Adrenal gland (tissue), 12 donors: ENCODE results near the gene RASGRF2. TPM values are rescaled to one million over a fixed set of nuclear protein-coding genes. Genes with fewer than 3 reads are reported as not detected.
A peak's percentile ranks its signal among the peaks of the same experiment; 100 is the strongest.

Source experiments
- DNase-seq, 7 donors: peaks; one replicate each; pipeline ENCODE4 v3.0.0-alpha.2; 2019 to 2020
- H3K27ac ChIP-seq, 5 donors: fragments of 200-600 bp; sonication (generic) in 4 of 5; 1 replicate in 3 of 5; 2 replicates in 2 of 5; pipeline versions ENCODE4 v1.5.1 to v1.8.0; 2016 to 2020; ENCODE audit warnings: mild to moderate bottlenecking in 1 of 5
- H3K27me3 ChIP-seq: fragments of 200-600 bp; 2 replicates; pipeline ENCODE4 v1.8.0; 2021
- H3K36me3 ChIP-seq, 2 donors: fragments of 200-600 bp; replicated peaks in 1 of 2; 1 replicate in 1 of 2; 2 replicates in 1 of 2; pipeline versions ENCODE4 v1.5.1 to v1.8.0; 2018 to 2022
- H3K4me1 ChIP-seq, 2 donors: fragments of 200-600 bp; replicated peaks in 1 of 2; 1 replicate in 1 of 2; 2 replicates in 1 of 2; pipeline versions ENCODE4 v1.5.1 to v1.8.0; 2018 to 2021
- H3K4me3 ChIP-seq, 4 donors: fragments of 200-600 bp; sonication (generic) in 3 of 4; one replicate each; pipeline ENCODE4 v1.5.1; 2016 to 2018
- H3K9me3 ChIP-seq, 3 donors: fragments of 200-600 bp; sonication (generic) in 1 of 3; replicated peaks in 1 of 3; 1 replicate in 2 of 3; 2 replicates in 1 of 3; pipeline versions ENCODE4 v1.5.1 to v1.8.0; 2016 to 2021
- POLR2A ChIP-seq, 2 donors: fragments of 450-650 bp; IDR thresholded peaks; one replicate each; pipeline ENCODE4 v1.6.1; 2017; ENCODE audit warnings: antibody characterized with exemption in 2 of 2, mild to moderate bottlenecking in 2 of 2, moderate library complexity in 1 of 2
- WGBS, 4 donors: extraction: QIAGEN DNeasy Blood & Tissue Kit in 2 of 4; methylation state at CpG; one replicate each; pipeline versions ENCODE4 v1.1.5 to v1.1.7; 2013 to 2017; 5-methylcytosine and 5-hydroxymethylcytosine counted together
- intact Hi-C, 2 donors: fragments of 100-400 bp; cut with DNase I; formaldehyde crosslinking; loops; one replicate each; pipeline versions ENCODE4 v1.14.1 to v1.15.0; 2022 to 2023
- polyA plus RNA-seq, 3 donors: library from polyadenylated mRNA; stranded (reverse); fragments of 200-250 nt in 2 of 3; fragments of 350-450 nt in 1 of 3; fragmentation: Illumina TruSeq in 1 of 3; extraction: RNeasy Lipid Tissue Mini Kit (QIAGEN cat#74804) in 1 of 3; gene quantifications; one replicate each; pipeline ENCODE4 v1.2.3, GENCODE V29; 2013 to 2014
- total RNA-seq, 9 donors: library from RNA; depleted of rRNA in 4 of 9; stranded (reverse); fragments of >200 nt in 4 of 9; fragments of 120-200 nt in 1 of 9; fragmentation: NEBNext Ultra II Directional in 1 of 9; extraction: Animal tissue kit (Norgen Biotek cat#: 25700) in 1 of 9; gene quantifications; one replicate each; pipeline versions ENCODE4 v1.1.0 to v1.2.4, GENCODE V29; 2013 to 2023
- TF ChIP-seq, protein P1 (sequence below), 6 experiments: fragments of 450-650 bp in 4 of 6; fragments of 200-600 bp in 2 of 6; sonication (generic) in 1 of 6; IDR thresholded peaks; 1 replicate in 5 of 6; 2 replicates in 1 of 6; pipeline versions ENCODE4 v1.5.1 to v1.8.0; 2016 to 2021; ENCODE audit warnings: antibody characterized with exemption in 6 of 6, mild to moderate bottlenecking in 2 of 6, moderate library complexity in 1 of 6
- donor health status: healthy with polysubstance abuse.
- donor health status: Bipolar disorder and iron deficiency.
- donor health status: DM: yes; HTN: yes; CAD: no.
- donor health status: DM: no; HTN: no; CAD: no.
- donor health status: DM: no; HTN: no; CAD: no.
- donor health status: DM: yes; HTN: yes; CAD: no.

RASGRF2 gene
- total and polyA plus RNA-seq, 12 donors: 0.33 to 5.7 (median 2.4) TPM

DNA sequence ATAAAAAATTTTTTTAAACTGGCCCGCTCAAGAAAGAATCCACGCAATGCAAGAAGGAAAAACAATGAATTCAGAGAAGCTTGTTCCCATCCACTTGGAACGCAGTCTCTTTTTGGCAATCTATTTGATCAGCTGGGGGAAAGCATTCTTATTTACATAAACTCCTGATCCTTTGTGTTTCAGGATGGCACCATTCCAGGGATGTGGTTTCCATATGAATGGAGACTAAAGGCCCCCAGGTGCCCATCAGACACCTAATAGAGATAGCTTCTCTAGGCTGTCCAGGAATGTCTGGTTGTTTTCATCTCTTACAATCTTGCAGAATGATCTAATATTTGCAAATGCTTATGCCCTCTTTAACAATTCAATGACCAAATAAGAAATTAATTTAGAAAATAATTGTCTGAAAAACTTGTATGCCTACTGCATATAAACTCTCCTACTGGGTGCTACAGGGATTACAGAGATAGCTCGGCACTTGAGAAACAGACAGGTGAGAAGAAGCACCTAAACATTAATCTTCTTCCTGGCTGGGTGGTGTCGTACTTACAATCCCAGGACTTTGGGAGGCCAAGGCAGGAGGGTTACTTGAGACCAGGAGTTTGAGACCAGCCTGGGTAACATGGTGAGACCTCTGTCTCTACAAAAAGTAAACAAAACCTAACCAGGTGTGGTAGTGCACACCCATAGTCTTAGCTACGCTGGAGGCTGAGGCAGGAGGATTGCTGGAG, 3.0 kb upstream of the RASGRF2 start:
- WGBS, 4 donors: 58 to 71% (median 68%) methylated on average over 6 of the region's 6 CpGs
- Histone ChIP-seq H3K36me3 (no peaks in the 10 kb centered on the region), H3K4me3 (no peak overlapping the region), H3K27me3 (peaks cover 23% of the 10 kb centered on the region), H3K9me3 (no peaks in the 10 kb centered on the region), H3K27ac (no peak overlapping the region), H3K4me1 (peaks cover 0 to 4% of the 10 kb centered on the region in 2 donors)
- TF ChIP-seq, protein P1, sequence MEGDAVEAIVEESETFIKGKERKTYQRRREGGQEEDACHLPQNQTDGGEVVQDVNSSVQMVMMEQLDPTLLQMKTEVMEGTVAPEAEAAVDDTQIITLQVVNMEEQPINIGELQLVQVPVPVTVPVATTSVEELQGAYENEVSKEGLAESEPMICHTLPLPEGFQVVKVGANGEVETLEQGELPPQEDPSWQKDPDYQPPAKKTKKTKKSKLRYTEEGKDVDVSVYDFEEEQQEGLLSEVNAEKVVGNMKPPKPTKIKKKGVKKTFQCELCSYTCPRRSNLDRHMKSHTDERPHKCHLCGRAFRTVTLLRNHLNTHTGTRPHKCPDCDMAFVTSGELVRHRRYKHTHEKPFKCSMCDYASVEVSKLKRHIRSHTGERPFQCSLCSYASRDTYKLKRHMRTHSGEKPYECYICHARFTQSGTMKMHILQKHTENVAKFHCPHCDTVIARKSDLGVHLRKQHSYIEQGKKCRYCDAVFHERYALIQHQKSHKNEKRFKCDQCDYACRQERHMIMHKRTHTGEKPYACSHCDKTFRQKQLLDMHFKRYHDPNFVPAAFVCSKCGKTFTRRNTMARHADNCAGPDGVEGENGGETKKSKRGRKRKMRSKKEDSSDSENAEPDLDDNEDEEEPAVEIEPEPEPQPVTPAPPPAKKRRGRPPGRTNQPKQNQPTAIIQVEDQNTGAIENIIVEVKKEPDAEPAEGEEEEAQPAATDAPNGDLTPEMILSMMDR (IDR thresholded peaks at IDR 0.05): no peak
- TF ChIP-seq POLR2A (IDR thresholded peaks at IDR 0.05): no peak
- intact Hi-C loops: no loop called here
- no peak for DNase-seq

DNA sequence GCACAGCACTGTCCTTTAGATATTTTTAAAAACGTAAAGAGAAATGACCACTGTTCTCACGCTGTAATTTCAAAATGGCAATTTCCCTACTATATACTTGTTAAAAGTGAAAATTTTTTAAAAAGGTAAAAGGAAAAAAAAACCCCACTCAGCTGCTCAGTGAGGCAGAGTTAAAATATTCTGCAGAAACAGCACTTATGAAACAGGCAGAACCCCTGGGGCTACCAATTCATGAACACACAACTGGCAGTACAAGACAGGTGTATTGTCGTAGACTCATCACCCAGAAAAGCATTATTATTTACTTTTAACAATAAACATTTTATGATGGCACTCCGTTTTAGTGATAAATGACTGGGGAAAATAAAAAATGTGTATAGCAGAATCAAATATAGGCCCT, 1.5 kb upstream of the RASGRF2 start:
- no peak overlapping the region for H3K4me3 ChIP-seq
- no peak for DNase-seq
- 77 to 87% (median 79%) methylated on average over 4 of the region's 4 CpGs for WGBS, 4 donors
- no peak overlapping the region for H3K27ac ChIP-seq
- H3K9me3 ChIP-seq: no peaks in the 10 kb centered on the region
- peaks cover 0 to 4% of the 10 kb centered on the region in 2 donors for H3K4me1 ChIP-seq
- TF ChIP-seq, protein P1 (IDR thresholded peaks at IDR 0.05): no peak
- TF ChIP-seq POLR2A (IDR thresholded peaks at IDR 0.05): no peak
- no peaks in the 10 kb centered on the region for H3K36me3 ChIP-seq
- intact Hi-C loops: no loop called here
- H3K27me3 ChIP-seq: peaks cover 23% of the 10 kb centered on the region

DNA sequence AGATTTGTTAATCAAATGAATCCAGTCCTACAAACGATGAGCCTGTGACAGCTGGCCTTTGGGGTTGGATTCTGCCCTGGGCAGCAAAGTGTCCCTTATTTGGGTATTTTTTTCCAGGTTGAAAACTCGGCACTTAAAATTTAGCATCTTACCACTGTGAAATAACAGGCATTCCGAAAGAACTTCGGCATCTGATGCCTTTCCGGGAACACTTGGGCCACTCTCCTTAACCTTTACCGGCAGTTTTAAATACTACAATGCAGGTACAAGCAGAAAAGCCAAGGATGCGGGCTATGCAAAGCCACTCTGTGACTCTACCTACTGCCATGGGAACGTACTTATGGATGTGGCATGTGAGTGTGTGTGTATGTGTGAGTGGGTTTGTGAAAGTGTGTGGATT, 1.0 kb upstream of the RASGRF2 start:
- Histone ChIP-seq H3K27me3 (peaks cover 23% of the 10 kb centered on the region), H3K36me3 (no peaks in the 10 kb centered on the region), H3K4me1 (peaks cover 0 to 4% of the 10 kb centered on the region in 2 donors), H3K4me3 (no peak overlapping the region), H3K27ac (no peak overlapping the region), H3K9me3 (no peaks in the 10 kb centered on the region)
- WGBS, 4 donors: 68 to 80% (median 72%) methylated on average over 8 of the region's 8 CpGs
- intact Hi-C loops: no loop called here
- TF ChIP-seq POLR2A (IDR thresholded peaks at IDR 0.05): no peak
- TF ChIP-seq, protein P1 (IDR thresholded peaks at IDR 0.05): no peak
- DNase-seq: no peak

DNA sequence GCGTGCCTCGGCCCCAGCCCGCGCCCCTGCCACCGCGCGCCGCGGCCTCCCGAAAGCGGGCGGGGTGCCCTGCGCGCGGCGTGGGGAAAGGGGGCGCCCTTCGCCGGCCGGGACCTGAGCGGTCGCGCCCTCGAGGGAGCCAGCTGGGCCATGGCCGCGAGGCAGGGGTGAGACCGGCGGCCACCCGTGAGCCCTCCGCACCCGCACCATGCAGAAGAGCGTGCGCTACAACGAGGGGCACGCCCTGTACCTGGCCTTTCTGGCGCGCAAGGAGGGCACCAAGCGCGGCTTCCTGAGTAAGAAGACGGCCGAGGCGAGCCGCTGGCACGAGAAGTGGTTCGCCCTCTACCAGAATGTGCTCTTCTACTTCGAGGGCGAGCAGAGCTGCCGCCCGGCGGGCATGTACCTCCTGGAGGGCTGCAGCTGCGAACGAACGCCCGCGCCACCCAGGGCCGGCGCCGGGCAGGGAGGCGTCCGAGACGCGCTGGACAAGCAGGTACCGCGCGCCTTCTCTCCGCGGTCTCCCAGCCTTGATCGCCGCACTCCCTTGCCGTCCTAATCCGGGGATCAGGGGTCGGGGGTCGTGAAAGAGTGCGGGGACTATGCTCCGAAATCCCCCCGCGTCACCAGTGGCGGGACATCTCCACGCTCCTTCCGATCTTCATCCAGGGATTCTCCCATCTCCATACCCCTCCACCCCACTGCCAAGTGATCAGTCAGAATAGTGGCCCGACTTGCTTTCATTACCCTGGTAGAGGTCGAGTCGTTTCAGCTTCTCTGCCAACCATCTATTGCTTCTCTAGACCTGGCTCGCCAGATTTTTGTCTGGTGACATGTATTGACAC, 590 bp downstream of the RASGRF2 start:
- intact Hi-C loops: no loop called here

More for the DNA sequence above, 590 bp downstream of the RASGRF2 start:
- H3K27ac ChIP-seq: peak overlapping the region in 1 of 5 donors; percentile 71
- peak overlapping the region in 1 of 4 donors; percentile 57 for H3K4me3 ChIP-seq
- TF ChIP-seq POLR2A (IDR thresholded peaks at IDR 0.05): no peak
- TF ChIP-seq, protein P1 (IDR thresholded peaks at IDR 0.05): no peak
- H3K9me3 ChIP-seq: no peaks in the 10 kb centered on the region
- peaks cover 23% of the 10 kb centered on the region for H3K27me3 ChIP-seq
- H3K4me1 ChIP-seq: peaks cover 0 to 4% of the 10 kb centered on the region in 2 donors
- peak in 1 of 7 donors; percentile 15 for DNase-seq
- 2 to 6% (median 3%) methylated on average over 17 to 84 of the region's 84 CpGs for WGBS, 4 donors
- H3K36me3 ChIP-seq: no peaks in the 10 kb centered on the region
